Spinal cord (tissue), 10 donors: ENCODE results near the gene TCF4. TPM values are rescaled to one million over a fixed set of nuclear protein-coding genes. Genes with fewer than 3 reads are reported as not detected.
A peak's percentile ranks its signal among the peaks of the same experiment; 100 is the strongest.

Experiments used
- DNase-seq, 6 donors: peaks; one replicate each; pipeline versions ENCODE4 v3.0.0 to v3.0.0-alpha.2; 2013 to 2015; ENCODE audit warnings: low spot score in 6 of 6, low read depth in 4 of 6
- H3K27ac ChIP-seq: one replicate; pipeline ENCODE4 v1.5.1; 2013; ENCODE audit warnings: low read depth, low read length, control low read depth
- H3K27me3 ChIP-seq: one replicate; pipeline ENCODE4 v1.6.1; 2013; ENCODE audit warnings: low read length; ENCODE audit not compliant: control insufficient read depth, insufficient read depth
- H3K36me3 ChIP-seq: one replicate; pipeline ENCODE4 v1.6.1; 2013; ENCODE audit warnings: low read length; ENCODE audit not compliant: control insufficient read depth, insufficient read depth
- H3K4me1 ChIP-seq: one replicate; pipeline ENCODE4 v1.6.1; 2013; ENCODE audit warnings: low read length; ENCODE audit not compliant: control insufficient read depth, insufficient read depth
- H3K4me3 ChIP-seq: one replicate; pipeline ENCODE4 v1.5.1; 2013; ENCODE audit warnings: low read depth, low read length, control low read depth
- H3K9me3 ChIP-seq: one replicate; pipeline ENCODE4 v1.6.1; 2013; ENCODE audit warnings: low read length; ENCODE audit not compliant: control insufficient read depth, insufficient read depth
- WGBS: methylation state at CpG from one replicate; pipeline ENCODE4 v1.1.5; 2013; ENCODE audit warnings: missing lambda C conversion rate; ENCODE audit not compliant: insufficient coverage; 5-methylcytosine and 5-hydroxymethylcytosine counted together
- polyA plus RNA-seq, 2 donors: library from polyadenylated mRNA; unstranded; fragments of 120-200 nt; gene quantifications; one replicate each; pipeline ENCODE4 v1.2.1, GENCODE V29; 2013; ENCODE audit not compliant: insufficient read length in 2 of 2
- total RNA-seq, 2 donors: library from RNA; depleted of rRNA in 1 of 2; stranded (reverse); fragments of 120-200 nt in 1 of 2; fragments of >200 nt in 1 of 2; gene quantifications; one replicate each; pipeline versions ENCODE4 v1.2.3 to v1.2.4, GENCODE V29; 2013 to 2014
- donor health status: healthy.

Gene TCF4
- total and polyA plus RNA-seq, 4 donors = 57.1 to 234 (median 138) TPM

DNA sequence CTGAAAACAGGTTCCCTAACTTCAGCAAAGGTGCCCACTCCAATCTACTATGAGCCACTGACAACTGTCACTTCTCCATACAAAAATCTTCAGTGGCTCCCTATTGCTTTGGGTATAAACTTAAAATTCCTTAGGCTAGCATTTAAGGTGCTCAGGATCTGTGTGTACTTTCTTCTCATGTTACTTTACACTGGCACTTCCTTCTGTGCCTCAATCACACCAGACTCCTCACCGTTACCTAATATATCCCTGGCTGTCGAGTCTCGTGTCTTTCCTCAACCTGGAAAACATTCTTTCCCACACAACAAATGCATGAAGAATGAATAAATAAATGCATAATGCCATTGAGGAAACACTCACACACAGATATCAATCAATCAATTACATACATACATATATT, 101.1 kb downstream of the TCF4 start:
- no peaks in the 10 kb centered on the region for H3K36me3 ChIP-seq
- DNase-seq = no peak
- no peaks in the 10 kb centered on the region for H3K27me3 ChIP-seq
- no peak overlapping the region for H3K4me3 ChIP-seq
- WGBS = no CpG with 5 or more reads among the region's 3 CpGs
- H3K4me1 ChIP-seq = peaks cover 3% of the 10 kb centered on the region
- H3K27ac ChIP-seq = no peak overlapping the region
- no peaks in the 10 kb centered on the region for H3K9me3 ChIP-seq

DNA sequence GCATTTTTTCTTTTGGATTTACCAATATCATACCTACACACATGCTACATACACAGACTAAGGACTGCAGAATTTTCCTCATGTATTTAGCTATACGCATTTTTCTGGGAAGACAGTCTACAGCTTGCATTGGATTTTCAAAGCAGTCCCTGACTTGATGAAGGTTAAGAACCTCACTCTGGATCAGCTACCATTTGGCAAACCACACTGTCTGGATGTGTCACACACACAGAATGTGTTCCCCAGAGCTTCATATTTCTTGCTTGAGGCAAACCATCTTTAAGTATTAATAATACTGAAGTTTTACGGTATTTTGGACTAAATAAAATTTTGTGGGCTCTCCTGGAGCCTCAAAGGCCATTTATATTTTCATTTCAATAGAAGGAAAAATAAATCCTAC, 102.3 kb downstream of the TCF4 start:
- H3K4me1 ChIP-seq = peaks cover 3% of the 10 kb centered on the region
- H3K4me3 ChIP-seq = no peak overlapping the region
- no peaks in the 10 kb centered on the region for H3K27me3 ChIP-seq
- DNase-seq = no peak
- no peaks in the 10 kb centered on the region for H3K9me3 ChIP-seq
- H3K27ac ChIP-seq = no peak overlapping the region
- WGBS = 100% methylated on average over 1 of the region's 2 CpGs
- no peaks in the 10 kb centered on the region for H3K36me3 ChIP-seq

DNA sequence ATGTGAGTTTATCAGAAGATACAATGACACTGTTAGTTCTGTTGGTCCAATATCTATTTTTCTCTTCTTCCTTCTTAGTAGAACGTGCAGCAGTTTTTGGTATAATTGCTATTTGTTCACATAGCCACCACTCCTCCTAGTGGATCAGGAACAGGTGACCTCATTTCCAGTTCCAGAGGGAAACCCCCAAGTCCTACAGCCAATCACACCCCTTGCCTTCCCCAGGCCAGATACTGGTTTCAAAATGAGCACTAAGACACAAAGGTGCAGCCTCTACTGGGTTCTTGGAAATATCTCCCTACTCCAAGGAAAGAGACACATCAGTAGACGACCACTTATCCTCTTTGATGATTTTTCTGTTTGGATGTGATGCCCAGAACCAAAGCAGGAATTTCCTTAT, 103.2 kb downstream of the TCF4 start:
- H3K36me3 ChIP-seq = no peaks in the 10 kb centered on the region
- no peak overlapping the region for H3K27ac ChIP-seq
- H3K4me1 ChIP-seq = peaks cover 3% of the 10 kb centered on the region
- no CpG with 5 or more reads among the region's 2 CpGs for WGBS
- no peaks in the 10 kb centered on the region for H3K27me3 ChIP-seq
- H3K9me3 ChIP-seq = no peaks in the 10 kb centered on the region
- no peak overlapping the region for H3K4me3 ChIP-seq
- no peak for DNase-seq

DNA sequence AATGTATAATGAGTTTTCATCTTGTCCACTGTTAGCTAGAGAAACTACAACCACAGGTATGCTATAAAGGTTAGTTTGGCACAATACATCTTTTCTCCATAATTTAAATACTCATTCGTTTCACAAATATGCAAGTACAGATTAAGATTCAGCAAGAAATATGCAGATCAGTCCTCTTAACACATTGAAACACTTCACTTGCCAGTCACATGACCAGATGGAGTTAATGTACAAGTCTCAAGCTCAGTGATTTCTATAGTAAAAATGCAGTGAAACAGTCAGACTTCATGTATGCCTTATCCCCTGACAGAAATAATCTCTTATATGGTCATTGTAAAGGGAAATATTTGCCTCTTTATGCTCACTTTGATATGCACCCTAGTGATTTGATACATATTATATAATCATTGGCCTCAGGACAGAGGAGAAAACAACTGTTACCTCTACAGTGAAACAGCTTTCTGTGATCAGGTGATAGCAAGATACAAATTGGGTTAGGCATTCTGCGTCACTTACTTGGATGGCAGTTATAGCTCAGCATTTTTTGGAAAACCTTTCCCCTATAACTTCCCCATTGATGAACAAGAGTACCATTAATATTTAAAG, 104.6 kb downstream of the TCF4 start:
- Histone ChIP-seq H3K27me3 (no peaks in the 10 kb centered on the region), H3K27ac (no peak overlapping the region), H3K4me1 (no peaks in the 10 kb centered on the region), H3K9me3 (no peaks in the 10 kb centered on the region), H3K4me3 (no peak overlapping the region), H3K36me3 (no peaks in the 10 kb centered on the region)
- WGBS = no CpG with 5 or more reads among the region's 2 CpGs
- peak in 2 of 6 donors; percentile 46 to 55 for DNase-seq

DNA sequence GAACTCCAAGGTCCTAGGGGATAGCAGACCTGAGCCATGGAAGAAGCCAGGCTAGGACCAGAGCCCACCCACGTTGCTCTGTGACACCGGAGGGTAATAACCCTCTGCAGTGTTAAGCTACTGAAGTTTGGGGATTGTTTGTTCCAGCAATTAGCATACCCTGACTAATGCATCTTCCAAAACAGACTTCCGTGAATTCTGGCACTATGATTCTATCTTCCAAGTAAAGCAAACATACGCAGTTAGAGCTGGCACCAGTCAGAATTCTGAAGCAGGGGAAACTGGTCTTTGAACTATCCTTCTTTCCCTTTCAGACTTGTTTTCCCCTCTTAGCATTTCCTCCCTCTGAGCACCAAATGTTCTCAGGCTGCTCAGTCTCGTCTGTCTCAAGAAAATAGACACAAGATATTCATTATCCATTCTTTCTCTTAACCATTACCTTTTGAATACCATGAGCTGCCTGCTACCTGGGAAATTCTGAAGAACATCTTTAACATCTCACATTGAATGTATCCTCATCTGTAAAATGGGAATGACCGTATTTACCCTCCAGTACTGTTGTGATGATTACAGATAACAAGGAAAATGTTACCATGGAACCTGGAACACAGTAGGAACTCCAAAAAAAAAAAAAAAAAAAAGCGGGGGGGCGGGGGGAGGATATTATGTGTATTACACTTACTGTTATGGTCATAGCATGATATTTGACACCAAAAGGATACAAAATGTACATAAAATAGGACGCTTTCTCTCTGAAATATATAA, 108.2 kb downstream of the TCF4 start:
- no peak overlapping the region for H3K27ac ChIP-seq
- H3K4me1 ChIP-seq = no peaks in the 10 kb centered on the region
- 96% methylated on average over 2 of the region's 9 CpGs for WGBS

DNA sequence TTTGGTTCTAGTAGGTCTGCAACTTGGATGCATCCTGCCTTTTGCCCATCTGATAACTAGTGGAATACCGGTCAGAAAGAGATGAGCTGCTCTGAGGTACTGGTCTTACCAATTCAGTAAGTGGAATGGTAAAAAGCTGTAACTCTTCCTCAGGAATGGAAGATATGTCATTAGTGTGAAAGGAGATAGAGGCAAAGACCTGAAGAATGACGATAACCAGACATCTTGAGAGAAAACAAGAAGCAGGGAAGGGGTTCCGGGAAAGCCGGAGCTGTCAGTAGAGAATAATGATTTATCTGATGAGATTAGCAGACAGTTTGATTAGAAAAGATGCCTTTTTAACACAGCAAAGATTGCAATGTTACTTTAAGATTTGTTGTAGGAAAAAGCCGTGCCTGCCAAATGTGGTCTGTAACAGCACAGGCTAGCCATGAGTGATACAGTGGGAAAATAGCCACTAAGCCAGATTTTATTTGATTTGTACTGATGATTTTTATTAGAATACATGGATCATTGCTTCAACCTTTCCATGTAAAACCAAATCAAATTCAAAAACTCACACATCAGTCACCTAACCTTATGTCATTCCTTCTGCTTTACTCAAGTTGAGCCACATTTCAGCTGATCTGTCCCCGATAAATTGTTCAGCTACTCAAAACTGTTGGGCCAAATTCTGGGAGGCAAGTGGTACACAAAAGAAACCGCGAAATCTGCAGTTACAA, 110.0 kb downstream of the TCF4 start:
- Histone ChIP-seq H3K36me3 (no peaks in the 10 kb centered on the region), H3K9me3 (no peaks in the 10 kb centered on the region), H3K27me3 (no peaks in the 10 kb centered on the region), H3K4me3 (peak overlapping the region; percentile 26), H3K27ac (peak overlapping the region; percentile 54), H3K4me1 (no peaks in the 10 kb centered on the region)
- DNase-seq = peak in 1 of 6 donors; percentile 27
- WGBS = 54% methylated on average over 4 of the region's 8 CpGs

More for the DNA sequence above, 108.2 kb downstream of the TCF4 start:
- DNase-seq = peak in 1 of 6 donors; percentile 50
- Histone ChIP-seq H3K27me3 (no peaks in the 10 kb centered on the region), H3K9me3 (no peaks in the 10 kb centered on the region), H3K4me3 (no peak overlapping the region), H3K36me3 (no peaks in the 10 kb centered on the region)

DNA sequence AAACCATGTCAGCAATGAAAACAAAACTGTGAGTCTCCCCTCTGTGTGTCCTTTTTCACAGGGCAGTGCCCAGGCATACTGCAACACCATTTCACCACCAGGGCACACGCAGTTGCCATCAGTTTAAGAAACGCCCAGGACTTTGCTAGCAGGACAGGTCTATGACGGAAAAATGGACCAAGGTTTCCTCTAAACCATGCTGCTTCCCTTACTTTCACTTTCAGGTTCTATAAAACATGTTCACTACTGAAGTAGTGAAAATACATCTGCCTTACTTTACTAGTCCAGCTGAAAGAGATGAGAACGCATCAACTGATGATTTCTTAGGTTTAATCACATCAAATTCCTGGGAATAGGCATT, 110.5 kb downstream of the TCF4 start:
- Histone ChIP-seq H3K27me3 (no peaks in the 10 kb centered on the region), H3K4me3 (peak overlapping the region; percentile 26), H3K4me1 (no peaks in the 10 kb centered on the region), H3K27ac (peak overlapping the region; percentile 54), H3K9me3 (no peaks in the 10 kb centered on the region), H3K36me3 (no peaks in the 10 kb centered on the region)
- 69% methylated on average over 3 of the region's 4 CpGs for WGBS
- no peak for DNase-seq

DNA sequence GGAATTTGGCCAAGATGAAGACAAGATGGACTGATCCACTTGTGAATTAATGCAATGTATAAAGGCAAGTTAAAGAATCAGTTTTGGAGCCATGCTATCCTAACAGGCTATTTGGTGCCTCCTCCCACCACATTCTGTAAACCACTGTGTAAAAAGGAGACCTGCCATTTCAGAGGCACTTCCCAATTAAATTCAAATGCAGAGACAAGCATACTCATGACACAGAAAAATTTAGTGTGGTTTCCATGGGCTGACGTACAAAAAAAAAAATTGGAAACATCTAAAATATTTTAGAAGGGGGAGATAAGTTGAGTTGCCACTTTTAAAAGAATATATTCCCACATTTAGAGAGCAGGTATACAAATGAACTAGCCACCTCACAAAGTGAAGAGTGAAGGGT, 112.1 kb downstream of the TCF4 start:
- WGBS = no CpG with 5 or more reads among the region's 1 CpG
- H3K4me3 ChIP-seq = no peak overlapping the region
- no peak for DNase-seq
- H3K36me3 ChIP-seq = no peaks in the 10 kb centered on the region
- no peaks in the 10 kb centered on the region for H3K4me1 ChIP-seq
- H3K9me3 ChIP-seq = no peaks in the 10 kb centered on the region
- no peaks in the 10 kb centered on the region for H3K27me3 ChIP-seq
- H3K27ac ChIP-seq = no peak overlapping the region

DNA sequence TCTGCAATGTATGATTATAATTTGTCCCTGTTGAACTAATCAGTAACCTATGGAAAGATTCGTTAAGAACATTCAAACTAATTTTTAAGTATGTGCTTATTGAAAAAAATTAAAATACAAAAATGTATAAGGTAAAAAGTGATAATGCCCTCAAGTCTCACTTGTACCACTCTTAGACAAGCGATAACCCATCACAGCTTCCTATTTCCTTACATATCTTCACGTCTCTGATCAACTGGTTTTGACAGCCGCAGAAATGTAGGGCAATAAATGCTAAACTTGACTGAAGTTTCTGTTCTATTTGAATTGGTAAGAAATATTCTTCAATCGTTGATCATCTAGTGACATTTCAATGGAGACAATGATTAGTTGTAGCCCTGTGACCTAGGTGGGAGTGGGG, 112.5 kb downstream of the TCF4 start:
- Histone ChIP-seq H3K4me1 (no peaks in the 10 kb centered on the region), H3K9me3 (no peaks in the 10 kb centered on the region), H3K4me3 (no peak overlapping the region), H3K27ac (no peak overlapping the region), H3K36me3 (no peaks in the 10 kb centered on the region), H3K27me3 (no peaks in the 10 kb centered on the region)
- DNase-seq = no peak
- no CpG with 5 or more reads among the region's 5 CpGs for WGBS
